Left ventricle myocardium inferior (tissue), 1 donor: Measurements from ENCODE around the gene GPR142. TPM values are rescaled to one million over a fixed set of nuclear protein-coding genes. Genes with fewer than 3 reads are reported as not detected.
A peak's percentile ranks its signal among the peaks of the same experiment; 100 is the strongest.

Experiments
- DNase-seq: peaks from one replicate; pipeline ENCODE4 v3.0.0-alpha.2; 2020
- H3K27ac ChIP-seq: fragments of 200-600 bp; replicated peaks from 2 replicates; pipeline ENCODE4 v1.8.0; 2021
- H3K27me3 ChIP-seq: fragments of 200-600 bp; 2 replicates; pipeline ENCODE4 v1.8.0; 2021; ENCODE audit warnings: low read depth
- H3K36me3 ChIP-seq: fragments of 200-600 bp; 2 replicates; pipeline ENCODE4 v1.8.0; 2021
- H3K4me1 ChIP-seq: fragments of 200-600 bp; 2 replicates; pipeline ENCODE4 v1.8.0; 2021
- H3K4me3 ChIP-seq: fragments of 200-600 bp; 2 replicates; pipeline ENCODE4 v1.8.0; 2021; ENCODE audit warnings: mild to moderate bottlenecking, moderate library complexity
- H3K9me3 ChIP-seq: fragments of 200-600 bp; replicated peaks from 2 replicates; pipeline ENCODE4 v1.8.0; 2021
- intact Hi-C: fragments of 100-400 bp; cut with micrococcal nuclease; formaldehyde crosslinking; loops from one replicate; pipeline ENCODE4 v1.11.0; 2022
- total RNA-seq: library from RNA; stranded (reverse); fragmentation: NEBNext Ultra II Directional; extraction: Animal tissue kit (Norgen Biotek cat#: 25700); gene quantifications from one replicate; pipeline ENCODE4 v1.2.1, GENCODE V29; 2021
- TF ChIP-seq, protein P1 (sequence below): fragments of 200-600 bp; IDR thresholded peaks from 2 replicates; pipeline ENCODE4 v1.8.0; 2021; ENCODE audit warnings: antibody characterized with exemption, mild to moderate bottlenecking, borderline replicate concordance
- donor health status: DM: no; HTN: yes; CAD: no; lungs with severe emphysema.

Gene GPR142
- total RNA-seq, 1 donor from 2014 or later: not detected

GRCh38 chr17:74356646-74357465 lies 10.4 kb upstream of the GPR142 start:
- peaks cover 19% of the 10 kb centered on the region for H3K4me1 ChIP-seq
- no peaks in the 10 kb centered on the region for H3K9me3 ChIP-seq
- H3K36me3 ChIP-seq: no peaks in the 10 kb centered on the region
- peaks cover 100% of the 10 kb centered on the region for H3K27me3 ChIP-seq
- H3K4me3 ChIP-seq: peak overlapping the region; percentile 57
- intact Hi-C loops: loop anchor here (10.0 kb wide), 1 partner anchor 52 kb away; no protein-coding TSS in a partner anchor
- TF ChIP-seq, protein P1, sequence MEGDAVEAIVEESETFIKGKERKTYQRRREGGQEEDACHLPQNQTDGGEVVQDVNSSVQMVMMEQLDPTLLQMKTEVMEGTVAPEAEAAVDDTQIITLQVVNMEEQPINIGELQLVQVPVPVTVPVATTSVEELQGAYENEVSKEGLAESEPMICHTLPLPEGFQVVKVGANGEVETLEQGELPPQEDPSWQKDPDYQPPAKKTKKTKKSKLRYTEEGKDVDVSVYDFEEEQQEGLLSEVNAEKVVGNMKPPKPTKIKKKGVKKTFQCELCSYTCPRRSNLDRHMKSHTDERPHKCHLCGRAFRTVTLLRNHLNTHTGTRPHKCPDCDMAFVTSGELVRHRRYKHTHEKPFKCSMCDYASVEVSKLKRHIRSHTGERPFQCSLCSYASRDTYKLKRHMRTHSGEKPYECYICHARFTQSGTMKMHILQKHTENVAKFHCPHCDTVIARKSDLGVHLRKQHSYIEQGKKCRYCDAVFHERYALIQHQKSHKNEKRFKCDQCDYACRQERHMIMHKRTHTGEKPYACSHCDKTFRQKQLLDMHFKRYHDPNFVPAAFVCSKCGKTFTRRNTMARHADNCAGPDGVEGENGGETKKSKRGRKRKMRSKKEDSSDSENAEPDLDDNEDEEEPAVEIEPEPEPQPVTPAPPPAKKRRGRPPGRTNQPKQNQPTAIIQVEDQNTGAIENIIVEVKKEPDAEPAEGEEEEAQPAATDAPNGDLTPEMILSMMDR: no peak
- DNase-seq: no peak
- H3K27ac ChIP-seq: no peak overlapping the region

DNA sequence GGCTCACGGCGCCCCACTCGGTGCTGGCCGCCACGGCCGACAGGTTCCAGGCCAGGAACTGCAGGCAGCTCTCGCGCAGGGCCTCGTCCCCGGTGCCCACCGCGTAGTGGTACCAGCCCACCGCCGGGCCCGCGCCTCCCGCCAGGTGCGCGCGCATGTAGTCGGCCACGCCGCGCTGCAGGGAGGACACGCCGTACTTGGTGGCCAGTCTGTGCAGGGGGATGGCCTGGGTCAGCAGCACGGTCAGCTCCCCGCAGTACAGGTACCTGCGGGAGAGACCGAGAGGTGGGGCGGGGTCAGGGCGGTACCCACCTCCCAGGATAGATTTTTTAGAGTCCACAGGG lies 9.9 kb upstream of the GPR142 start:
- peaks cover 100% of the 10 kb centered on the region for H3K27me3 ChIP-seq
- intact Hi-C loops: loop anchor here (10.0 kb wide), 1 partner anchor 53 kb away; no protein-coding TSS in a partner anchor
- TF ChIP-seq, protein P1: no peak
- no peaks in the 10 kb centered on the region for H3K9me3 ChIP-seq
- peak overlapping the region; percentile 57 for H3K4me3 ChIP-seq
- no peaks in the 10 kb centered on the region for H3K36me3 ChIP-seq
- DNase-seq: no peak
- peaks cover 16% of the 10 kb centered on the region for H3K4me1 ChIP-seq
- H3K27ac ChIP-seq: no peak overlapping the region

DNA sequence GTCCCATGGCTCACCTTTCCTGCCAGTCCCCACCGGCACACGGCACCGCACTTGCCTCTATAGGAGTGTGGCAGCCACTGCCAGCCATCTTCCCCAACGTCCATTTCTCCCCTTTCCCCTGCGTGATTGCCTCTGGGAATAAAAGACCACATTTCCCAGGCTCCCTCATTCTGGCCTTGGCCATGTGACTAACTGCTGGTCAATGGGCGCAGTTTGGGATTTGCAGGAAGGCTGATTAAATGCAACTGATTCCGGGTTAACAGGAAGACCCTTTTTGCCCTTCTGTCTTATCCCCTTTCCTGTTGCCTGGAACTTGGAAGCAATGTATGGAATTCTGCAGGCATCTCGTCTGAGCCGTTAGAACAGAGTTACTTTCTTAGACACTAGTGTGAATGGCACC lies 8.6 kb upstream of the GPR142 start:
- no peak overlapping the region for H3K27ac ChIP-seq
- no peaks in the 10 kb centered on the region for H3K36me3 ChIP-seq
- no peak overlapping the region for H3K4me3 ChIP-seq
- H3K27me3 ChIP-seq: peaks cover 98% of the 10 kb centered on the region
- H3K9me3 ChIP-seq: no peaks in the 10 kb centered on the region
- peaks cover 16% of the 10 kb centered on the region for H3K4me1 ChIP-seq
- DNase-seq: no peak
- intact Hi-C loops: loop anchor here (10.0 kb wide), 1 partner anchor 54 kb away; no protein-coding TSS in a partner anchor
- TF ChIP-seq, protein P1: no peak

- H3K9me3 ChIP-seq: no peaks in the 10 kb centered on the region
- peaks cover 16% of the 10 kb centered on the region for H3K4me1 ChIP-seq
- intact Hi-C loops: loop anchor here (10.0 kb wide), 1 partner anchor 55 kb away; no protein-coding TSS in a partner anchor
- no peak overlapping the region for H3K27ac ChIP-seq
- peaks cover 86% of the 10 kb centered on the region for H3K27me3 ChIP-seq
- H3K4me3 ChIP-seq: no peak overlapping the region
- DNase-seq: no peak
- no peaks in the 10 kb centered on the region for H3K36me3 ChIP-seq
- TF ChIP-seq, protein P1: no peak
Measured at GRCh38 chr17:74359916-74360315, 7.4 kb upstream of the GPR142 start.

DNA sequence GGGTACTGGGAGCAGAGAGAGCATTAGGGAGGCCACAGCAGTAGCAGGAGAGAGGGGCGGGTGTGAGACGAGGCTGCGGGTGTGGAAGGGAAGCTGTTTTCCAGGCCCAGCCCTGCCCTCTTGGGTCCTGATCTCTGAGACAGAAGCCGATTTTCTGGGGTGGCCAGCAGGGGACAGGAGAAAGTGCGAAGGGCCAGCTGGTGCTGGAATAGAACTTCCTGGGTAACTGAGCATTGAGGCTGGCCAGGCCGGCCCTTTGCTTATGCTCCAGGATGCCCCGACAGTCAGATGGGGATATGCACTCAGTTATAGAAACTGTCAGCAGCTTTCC lies 6.4 kb upstream of the GPR142 start:
- Histone ChIP-seq H3K36me3 (no peaks in the 10 kb centered on the region), H3K27me3 (peaks cover 77% of the 10 kb centered on the region), H3K27ac (no peak overlapping the region), H3K9me3 (no peaks in the 10 kb centered on the region), H3K4me1 (peaks cover 16% of the 10 kb centered on the region), H3K4me3 (no peak overlapping the region)
- no peak for DNase-seq
- TF ChIP-seq, protein P1: no peak
- intact Hi-C loops: no loop called here
